Epithelial cell of esophagus (primary cell): ENCODE data around the gene PHF24.

Experiments used
- DNase-seq: peaks from one replicate; pipeline ENCODE4 v3.0.0; 2010; ENCODE audit warnings: low read depth
- H3K4me3 ChIP-seq: 2 replicates; pipeline ENCODE4 v1.5.1; 2011; ENCODE audit warnings: mild to moderate bottlenecking, low read length, control low read depth
- CTCF ChIP-seq: IDR thresholded peaks from 2 replicates; pipeline ENCODE4 v1.5.1; 2011; ENCODE audit warnings: low read depth, mild to moderate bottlenecking, low read length, control low read depth, inconsistent platforms; ENCODE audit not compliant: insufficient read depth; ENCODE audit errors: missing control alignments

Gene PHF24

GRCh38 chr9:34956648-34957047, 1.4 kb upstream of the PHF24 start:
- TF ChIP-seq CTCF: no peak
- DNase-seq: no peak
- H3K4me3 ChIP-seq: no peak overlapping the region

- H3K4me3 ChIP-seq: peak overlapping the region; percentile 8
Measured at GRCh38 chr9:34958411-34958982, 412 bp downstream of the PHF24 start.

GRCh38 chr9:34959461-34959860, 1.4 kb downstream of the PHF24 start:
- H3K4me3 ChIP-seq: no peak overlapping the region
- TF ChIP-seq CTCF: no peak
- no peak for DNase-seq

More at GRCh38 chr9:34958411-34958982, 412 bp downstream of the PHF24 start:
- no peak for DNase-seq
- TF ChIP-seq CTCF: no peak

- peak; percentile 85 for DNase-seq
- no peak overlapping the region for H3K4me3 ChIP-seq
- no peak for TF ChIP-seq CTCF
Measured at GRCh38 chr9:34961574-34962490, 3.7 kb downstream of the PHF24 start.

- H3K4me3 ChIP-seq: no peak overlapping the region
- no peak for DNase-seq
- TF ChIP-seq CTCF: no peak
Measured at GRCh38 chr9:34962546-34962945, 4.5 kb downstream of the PHF24 start.

- peak; percentile 74 for DNase-seq
- H3K4me3 ChIP-seq: no peak overlapping the region
- TF ChIP-seq CTCF: no peak
Measured at GRCh38 chr9:34963552-34963951, 5.5 kb downstream of the PHF24 start.

- TF ChIP-seq CTCF: no peak
- no peak overlapping the region for H3K4me3 ChIP-seq
- DNase-seq: peak; percentile 77
Measured at GRCh38 chr9:34964458-34964857, 6.4 kb downstream of the PHF24 start.
